Spleen (tissue), 11 donors: ENCODE results near the gene CCRL2. TPM values are rescaled to one million over a fixed set of nuclear protein-coding genes. Genes with fewer than 3 reads are reported as not detected.

Source experiments
- DNase-seq: peaks from one replicate; pipeline ENCODE4 v3.0.0-alpha.2; 2020
- H3K27ac ChIP-seq, 8 donors: fragments of 200-600 bp; sonication (generic) in 7 of 8; 1 replicate in 4 of 8; 2 replicates in 4 of 8; pipeline versions ENCODE4 v1.5.0 to v1.8.0; 2016 to 2021; ENCODE audit warnings: inconsistent platforms in 4 of 8, mild to moderate bottlenecking in 4 of 8, moderate library complexity in 1 of 8
- H3K27me3 ChIP-seq, 7 donors: fragments of 200-600 bp; sonication (generic) in 6 of 7; replicated peaks in 1 of 7; 1 replicate in 4 of 7; 2 replicates in 3 of 7; pipeline versions ENCODE4 v1.5.0 to v1.8.0; 2016 to 2021; ENCODE audit warnings: inconsistent platforms in 3 of 7, mild to moderate bottlenecking in 1 of 7
- H3K36me3 ChIP-seq, 6 donors: fragments of 200-600 bp; sonication (generic) in 5 of 6; 1 replicate in 4 of 6; 2 replicates in 2 of 6; pipeline versions ENCODE4 v1.5.0 to v1.8.0; 2016 to 2021; ENCODE audit warnings: inconsistent platforms in 2 of 6
- H3K4me1 ChIP-seq, 6 donors: fragments of 200-600 bp; sonication (generic) in 5 of 6; 1 replicate in 3 of 6; 2 replicates in 3 of 6; pipeline versions ENCODE4 v1.5.0 to v1.8.0; 2016 to 2021; ENCODE audit warnings: inconsistent platforms in 3 of 6
- H3K4me3 ChIP-seq, 8 donors: fragments of 200-600 bp; sonication (generic) in 7 of 8; 1 replicate in 4 of 8; 2 replicates in 4 of 8; pipeline versions ENCODE4 v1.5.0 to v1.8.0; 2016 to 2021; ENCODE audit warnings: inconsistent platforms in 4 of 8, mild to moderate bottlenecking in 4 of 8, moderate library complexity in 2 of 8
- H3K9me3 ChIP-seq, 8 donors: fragments of 200-600 bp; sonication (generic) in 7 of 8; 1 replicate in 4 of 8; 2 replicates in 4 of 8; pipeline versions ENCODE4 v1.5.0 to v1.8.0; 2016 to 2021; ENCODE audit warnings: inconsistent platforms in 4 of 8
- CTCF ChIP-seq, 11 experiments: fragments of 200-600 bp in 7 of 11; fragments of 450-650 bp in 4 of 11; sonication (generic) in 4 of 11; IDR thresholded peaks in 8 of 11; conservative IDR thresholded peaks in 3 of 11; 1 replicate in 7 of 11; 2 replicates in 4 of 11; pipeline versions ENCODE4 v1.4.0 to v1.8.0; 2016 to 2021; ENCODE audit warnings: antibody characterized with exemption in 11 of 11, inconsistent platforms in 4 of 11, mild to moderate bottlenecking in 1 of 11
- POLR2A ChIP-seq, 3 donors: fragments of 450-650 bp; IDR thresholded peaks; one replicate each; pipeline ENCODE4 v1.5.1; 2017; ENCODE audit warnings: antibody characterized with exemption in 3 of 3, mild to moderate bottlenecking in 1 of 3
- POLR2AphosphoS5 ChIP-seq, 3 donors: sonication (generic); formaldehyde crosslinking; IDR thresholded peaks; one replicate each; pipeline ENCODE4 v1.5.1; 2017; ENCODE audit warnings: antibody characterized with exemption in 3 of 3
- WGBS, 5 donors: extraction: QIAGEN DNeasy Blood & Tissue Kit in 3 of 5; methylation state at CpG; one replicate each; pipeline versions ENCODE4 v1.1.5 to v1.1.7; 2013 to 2018; 5-methylcytosine and 5-hydroxymethylcytosine counted together
- intact Hi-C: fragments of 100-400 bp; cut with DNase I; formaldehyde crosslinking; loops from one replicate; pipeline ENCODE4 v1.15.0; 2023; ENCODE audit warnings: low total_unique reads
- polyA plus RNA-seq, 3 donors: library from polyadenylated mRNA; stranded (reverse); fragments of 200-250 nt; gene quantifications; one replicate each; pipeline ENCODE4 v1.2.1, GENCODE V29; 2013
- total RNA-seq, 7 donors: library from RNA; depleted of rRNA in 3 of 7; stranded (reverse); fragments of >200 nt in 3 of 7; fragmentation: NEBNext Ultra II Directional in 4 of 7; extraction: Animal tissue kit (Norgen Biotek cat#: 25700) in 4 of 7; gene quantifications; one replicate each; pipeline versions ENCODE4 v1.1.0 to v1.2.1, GENCODE V29; 2016 to 2021
- donor health status: healthy with polysubstance abuse.
- donor health status: DM: no; HTN: no; CAD: no; lungs with moderate emphysema.
- donor health status: DM: no; HTN: no; CAD: no.
- donor health status: Bipolar disorder and iron deficiency.
- donor health status: healthy.
- donor health status: DM: no; HTN: no; CAD: no.
- donor health status: DM: yes; HTN: yes; CAD: no.

Gene CCRL2
- total and polyA plus RNA-seq, 10 donors = 4.8 to 21.7 (median 13.3) TPM

GRCh38 chr3:46372492-46373359 is 34.3 kb upstream of the CCRL2 start:
- WGBS, 5 donors = 89 to 97% (median 94%) methylated on average over 9 of the region's 9 CpGs

GRCh38 chr3:46374755-46375154 is 32.3 kb upstream of the CCRL2 start:
- H3K9me3 ChIP-seq = no peaks in the 10 kb centered on the region
- H3K27ac ChIP-seq = peak overlapping the region in 3 of 8 donors; percentile 18 to 56 (median 24)
- TF ChIP-seq CTCF (IDR thresholded peaks at IDR 0.05 in 8 of 11, conservative IDR thresholded peaks at IDR 0.05 in 3 of 11) (no peak), POLR2A (IDR thresholded peaks at IDR 0.05) (no peak), POLR2AphosphoS5 (IDR thresholded peaks at IDR 0.05) (no peak)
- peak overlapping the region in 1 of 8 donors; percentile 13 for H3K4me3 ChIP-seq
- DNase-seq = no peak
- intact Hi-C loops = loop anchor here (5.0 kb wide), 2 partner anchors 292 to 437 kb away; no protein-coding TSS in a partner anchor
- no peaks in the 10 kb centered on the region for H3K27me3 ChIP-seq
- 75 to 88% (median 78%) methylated on average over 3 of the region's 3 CpGs for WGBS, 5 donors
- H3K4me1 ChIP-seq = peaks cover 2 to 86% (median 19%) of the 10 kb centered on the region in 6 donors
- no peaks in the 10 kb centered on the region for H3K36me3 ChIP-seq

More at GRCh38 chr3:46372492-46373359, 34.3 kb upstream of the CCRL2 start:
- peaks cover 0 to 91% (median 24%) of the 10 kb centered on the region in 6 donors for H3K4me1 ChIP-seq
- no peak for DNase-seq
- H3K27me3 ChIP-seq = no peaks in the 10 kb centered on the region
- no peaks in the 10 kb centered on the region for H3K9me3 ChIP-seq
- peak in 9 of 11 experiments; percentile 17 to 57 (median 45) for TF ChIP-seq CTCF (IDR thresholded peaks at IDR 0.05 in 8 of 11, conservative IDR thresholded peaks at IDR 0.05 in 3 of 11)
- no peak for TF ChIP-seq POLR2AphosphoS5 (IDR thresholded peaks at IDR 0.05)
- no peak for TF ChIP-seq POLR2A (IDR thresholded peaks at IDR 0.05)
- intact Hi-C loops = loop anchor here (5.0 kb wide), 2 partner anchors 290 to 435 kb away; no protein-coding TSS in a partner anchor
- H3K4me3 ChIP-seq = peak overlapping the region in 4 of 8 donors; percentile 13 to 52 (median 20)
- peak overlapping the region in 4 of 8 donors; percentile 54 to 81 (median 68) for H3K27ac ChIP-seq
- no peaks in the 10 kb centered on the region for H3K36me3 ChIP-seq

- no peak for DNase-seq
- no peaks in the 10 kb centered on the region for H3K36me3 ChIP-seq
- TF ChIP-seq POLR2A (IDR thresholded peaks at IDR 0.05) (no peak), CTCF (IDR thresholded peaks at IDR 0.05 in 8 of 11, conservative IDR thresholded peaks at IDR 0.05 in 3 of 11) (no peak), POLR2AphosphoS5 (IDR thresholded peaks at IDR 0.05) (no peak)
- H3K9me3 ChIP-seq = no peaks in the 10 kb centered on the region
- H3K4me3 ChIP-seq = peak overlapping the region in 1 of 8 donors; percentile 13
- H3K4me1 ChIP-seq = peaks cover 7 to 86% (median 22%) of the 10 kb centered on the region in 6 donors
- 58 to 79% (median 66%) methylated on average over 2 of the region's 2 CpGs for WGBS, 5 donors
- intact Hi-C loops = no loop called here
- peak overlapping the region in 3 of 8 donors; percentile 18 to 56 (median 24) for H3K27ac ChIP-seq
- no peaks in the 10 kb centered on the region for H3K27me3 ChIP-seq
Observed at GRCh38 chr3:46375218-46375617, 31.8 kb upstream of the CCRL2 start.

- intact Hi-C loops = no loop called here
- TF ChIP-seq POLR2AphosphoS5 (IDR thresholded peaks at IDR 0.05) = no peak
- TF ChIP-seq POLR2A (IDR thresholded peaks at IDR 0.05) = no peak
- no peak for TF ChIP-seq CTCF (IDR thresholded peaks at IDR 0.05 in 8 of 11, conservative IDR thresholded peaks at IDR 0.05 in 3 of 11)
- Histone ChIP-seq H3K4me3 (no peak overlapping the region), H3K36me3 (no peaks in the 10 kb centered on the region), H3K27me3 (no peaks in the 10 kb centered on the region), H3K4me1 (peaks cover 13 to 86% (median 23%) of the 10 kb centered on the region in 6 donors), H3K9me3 (no peaks in the 10 kb centered on the region), H3K27ac (peak overlapping the region in 2 of 8 donors; percentile 18 to 56)
- DNase-seq = no peak
- WGBS, 5 donors = 5 to 23% (median 11%) methylated on average over 2 of the region's 2 CpGs
Observed at GRCh38 chr3:46375814-46376213, 31.2 kb upstream of the CCRL2 start.
